Measurements from ENCODE around the gene CADM1.

Gene CADM1

DNA sequence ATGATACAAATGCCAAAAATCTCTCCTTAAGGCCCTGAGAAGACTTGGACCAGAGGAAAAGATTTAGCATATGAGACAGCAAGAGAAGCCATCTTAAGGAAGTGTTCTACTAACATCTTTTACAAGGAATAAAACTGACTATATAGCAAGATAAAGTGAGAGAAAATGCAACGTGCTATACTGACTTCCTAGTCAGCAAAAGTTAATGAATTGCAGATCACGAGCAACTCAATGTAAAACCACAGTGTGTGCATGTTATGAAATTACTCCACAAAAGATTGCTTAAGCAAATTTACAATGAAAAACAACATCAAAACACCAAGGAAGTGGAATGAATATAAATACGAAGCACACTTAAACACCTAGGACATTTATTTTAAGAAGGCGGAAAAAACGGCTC is 187.5 kb downstream of the CADM1 start:
- no peak overlapping the region for H3K9ac ChIP-seq (ENCODE audit: low read depth, low read length)
- H3K27me3 ChIP-seq (ENCODE audit: control insufficient read depth, insufficient read depth, low read length), result no peaks in the 10 kb centered on the region
- H3K4me3 ChIP-seq (ENCODE audit: low read depth, low read length), result no peak overlapping the region
- H3K4me1 ChIP-seq (ENCODE audit: control insufficient read depth, insufficient read depth, low read length), result no peaks in the 10 kb centered on the region
- H3K36me3 ChIP-seq (ENCODE audit: control insufficient read depth, insufficient read depth, low read length), result no peaks in the 10 kb centered on the region
- H3K9me3 ChIP-seq (ENCODE audit: control insufficient read depth, insufficient read depth, low read length), result no peaks in the 10 kb centered on the region

DNA sequence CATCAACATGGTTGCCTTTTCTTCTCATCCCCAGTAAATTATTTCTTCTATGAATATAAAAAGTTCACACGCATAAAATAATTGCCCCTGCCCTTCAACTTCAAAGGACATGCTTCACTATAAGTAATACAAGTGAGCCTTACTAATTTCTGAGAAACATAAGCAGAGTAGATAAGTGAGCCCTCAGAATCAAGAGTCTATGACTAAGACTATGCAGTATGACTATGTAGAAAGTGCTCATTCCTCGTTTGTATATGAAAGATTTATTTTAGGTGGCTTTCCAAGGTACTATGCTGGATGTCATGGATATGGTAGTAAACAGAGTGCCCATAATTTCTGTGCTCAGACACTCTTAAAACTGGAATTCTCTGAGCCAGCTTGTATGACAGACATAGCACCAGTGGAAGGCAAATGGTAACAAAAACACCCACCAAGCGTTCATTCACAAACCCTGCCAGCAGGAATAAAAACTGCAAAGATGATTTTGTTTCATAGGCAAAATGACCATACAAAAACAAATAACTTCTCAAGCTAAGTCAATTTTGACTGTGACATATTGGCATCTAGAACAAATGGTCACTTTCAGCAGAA is 189.8 kb downstream of the CADM1 start:
- no peaks in the 10 kb centered on the region for H3K36me3 ChIP-seq (ENCODE audit: control insufficient read depth, insufficient read depth, low read length)
- H3K4me1 ChIP-seq (ENCODE audit: control insufficient read depth, insufficient read depth, low read length), result no peaks in the 10 kb centered on the region
- H3K4me3 ChIP-seq (ENCODE audit: low read depth, low read length), result no peak overlapping the region
- H3K9ac ChIP-seq (ENCODE audit: low read depth, low read length), result no peak overlapping the region
- no peaks in the 10 kb centered on the region for H3K9me3 ChIP-seq (ENCODE audit: control insufficient read depth, insufficient read depth, low read length)
- H3K27me3 ChIP-seq (ENCODE audit: control insufficient read depth, insufficient read depth, low read length), result no peaks in the 10 kb centered on the region

DNA sequence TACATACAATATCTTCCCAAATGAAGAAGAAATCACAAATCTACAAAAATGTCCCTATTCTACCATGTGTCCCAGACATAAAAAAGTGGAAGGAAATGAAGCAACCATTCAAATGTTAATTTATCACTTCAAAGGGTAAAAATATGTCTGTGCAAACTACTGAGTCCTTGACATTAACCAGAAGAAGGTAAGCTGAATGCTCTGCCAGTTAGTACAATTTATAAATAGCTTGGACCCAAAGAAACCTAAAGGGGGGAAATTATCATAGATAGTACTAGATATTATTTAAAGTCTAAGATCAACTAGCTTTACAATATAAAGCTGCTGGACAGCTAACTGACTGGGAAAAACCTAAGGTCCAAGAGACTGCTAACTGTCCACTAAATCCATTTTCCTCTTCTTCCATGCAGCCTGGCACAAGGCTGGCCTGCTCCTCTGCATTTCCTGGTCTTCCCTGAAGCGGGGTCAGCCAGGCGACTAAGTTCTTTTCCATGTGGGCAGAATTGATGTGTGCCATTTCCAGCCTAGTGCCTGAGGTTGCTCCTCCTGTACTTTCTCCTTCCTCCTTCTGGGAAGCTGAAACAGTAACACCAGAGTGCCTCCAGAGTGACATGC is 190.9 kb downstream of the CADM1 start:
- H3K27me3 ChIP-seq (ENCODE audit: control insufficient read depth, insufficient read depth, low read length), result no peaks in the 10 kb centered on the region
- H3K4me3 ChIP-seq (ENCODE audit: low read depth, low read length), result no peak overlapping the region
- H3K36me3 ChIP-seq (ENCODE audit: control insufficient read depth, insufficient read depth, low read length), result no peaks in the 10 kb centered on the region
- H3K9me3 ChIP-seq (ENCODE audit: control insufficient read depth, insufficient read depth, low read length), result no peaks in the 10 kb centered on the region
- no peak overlapping the region for H3K9ac ChIP-seq (ENCODE audit: low read depth, low read length)
- H3K4me1 ChIP-seq (ENCODE audit: control insufficient read depth, insufficient read depth, low read length), result no peaks in the 10 kb centered on the region

DNA sequence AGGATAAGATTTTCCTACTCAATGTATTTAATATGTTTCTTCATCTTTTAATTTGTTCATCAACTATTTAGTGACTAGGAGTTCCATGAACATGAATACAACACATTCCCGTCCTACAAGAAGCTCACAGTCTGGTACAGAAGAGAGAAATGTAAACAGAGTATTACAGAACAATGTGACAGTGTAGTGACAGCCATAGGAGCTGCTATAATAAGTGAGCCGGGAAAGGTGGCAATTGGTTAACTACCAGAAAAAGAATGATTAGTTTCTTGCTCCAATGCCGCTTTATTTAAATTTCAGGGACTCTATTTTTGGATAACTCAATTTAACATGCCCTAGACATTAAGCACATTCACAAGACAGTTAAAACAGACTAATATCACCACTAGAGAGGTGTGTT is 192.3 kb downstream of the CADM1 start:
- H3K4me1 ChIP-seq (ENCODE audit: control insufficient read depth, insufficient read depth, low read length), result no peaks in the 10 kb centered on the region
- H3K9me3 ChIP-seq (ENCODE audit: control insufficient read depth, insufficient read depth, low read length), result no peaks in the 10 kb centered on the region
- no peaks in the 10 kb centered on the region for H3K36me3 ChIP-seq (ENCODE audit: control insufficient read depth, insufficient read depth, low read length)
- H3K9ac ChIP-seq (ENCODE audit: low read depth, low read length), result no peak overlapping the region
- H3K4me3 ChIP-seq (ENCODE audit: low read depth, low read length), result no peak overlapping the region
- H3K27me3 ChIP-seq (ENCODE audit: control insufficient read depth, insufficient read depth, low read length), result no peaks in the 10 kb centered on the region

DNA sequence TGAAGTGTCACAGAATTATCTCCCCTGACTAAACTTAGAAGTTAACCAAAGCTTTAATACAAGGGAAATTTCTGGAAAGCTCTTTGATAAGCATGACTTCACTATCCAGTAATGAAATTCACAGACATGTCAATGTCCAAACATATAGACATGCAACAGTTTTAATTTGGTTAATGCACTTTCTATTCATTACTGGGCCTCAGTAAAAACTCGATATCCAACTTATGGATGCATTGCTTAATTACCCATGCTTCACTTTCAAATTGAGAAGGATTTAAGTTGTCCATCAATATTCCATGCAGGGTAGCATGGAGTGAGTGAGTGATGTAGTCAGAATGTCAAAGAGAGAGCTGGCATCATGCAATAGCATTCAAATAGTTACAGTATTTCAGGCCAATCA is 197.5 kb downstream of the CADM1 start:
- no peaks in the 10 kb centered on the region for H3K36me3 ChIP-seq (ENCODE audit: control insufficient read depth, insufficient read depth, low read length)
- H3K4me3 ChIP-seq (ENCODE audit: low read depth, low read length), result no peak overlapping the region
- H3K4me1 ChIP-seq (ENCODE audit: control insufficient read depth, insufficient read depth, low read length), result no peaks in the 10 kb centered on the region
- H3K9ac ChIP-seq (ENCODE audit: low read depth, low read length), result no peak overlapping the region
- H3K27me3 ChIP-seq (ENCODE audit: control insufficient read depth, insufficient read depth, low read length), result no peaks in the 10 kb centered on the region
- H3K9me3 ChIP-seq (ENCODE audit: control insufficient read depth, insufficient read depth, low read length), result no peaks in the 10 kb centered on the region

DNA sequence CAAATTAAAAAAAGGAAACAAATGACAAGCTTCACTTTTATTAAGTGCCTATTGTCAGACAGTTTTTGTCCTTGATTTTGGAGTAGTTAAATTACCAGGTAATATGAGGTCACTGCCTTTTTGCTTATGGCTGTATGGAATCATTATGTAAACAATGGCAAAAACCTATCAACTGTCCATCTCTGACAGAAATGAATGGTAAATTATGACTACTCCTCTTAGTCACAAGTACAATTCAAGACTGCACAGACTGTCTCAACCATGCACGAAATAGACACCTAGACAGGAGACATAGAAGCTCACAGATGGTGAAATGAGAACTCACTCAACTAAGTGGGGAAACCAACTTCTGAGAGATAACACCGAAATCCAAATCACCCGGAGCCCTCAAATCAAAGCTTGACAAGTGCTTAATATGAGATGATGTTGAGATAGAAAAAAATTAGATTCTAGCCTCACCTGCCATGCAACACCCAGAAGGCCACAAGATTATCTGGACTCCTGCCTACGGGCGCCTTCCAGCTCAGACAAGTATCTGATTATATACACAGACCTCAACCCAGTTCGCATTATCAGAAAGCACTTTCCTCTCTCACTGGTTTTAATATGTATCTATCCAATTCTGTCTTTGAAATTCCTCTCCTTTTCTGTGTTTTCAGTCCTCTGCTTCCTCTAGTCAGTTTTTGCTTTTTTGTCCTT is 199.3 kb downstream of the CADM1 start:
- H3K4me1 ChIP-seq (ENCODE audit: control insufficient read depth, insufficient read depth, low read length), result no peaks in the 10 kb centered on the region
- H3K27me3 ChIP-seq (ENCODE audit: control insufficient read depth, insufficient read depth, low read length), result no peaks in the 10 kb centered on the region
- no peak overlapping the region for H3K9ac ChIP-seq (ENCODE audit: low read depth, low read length)
- H3K9me3 ChIP-seq (ENCODE audit: control insufficient read depth, insufficient read depth, low read length), result no peaks in the 10 kb centered on the region
- H3K4me3 ChIP-seq (ENCODE audit: low read depth, low read length), result no peak overlapping the region
- H3K36me3 ChIP-seq (ENCODE audit: control insufficient read depth, insufficient read depth, low read length), result no peaks in the 10 kb centered on the region

DNA sequence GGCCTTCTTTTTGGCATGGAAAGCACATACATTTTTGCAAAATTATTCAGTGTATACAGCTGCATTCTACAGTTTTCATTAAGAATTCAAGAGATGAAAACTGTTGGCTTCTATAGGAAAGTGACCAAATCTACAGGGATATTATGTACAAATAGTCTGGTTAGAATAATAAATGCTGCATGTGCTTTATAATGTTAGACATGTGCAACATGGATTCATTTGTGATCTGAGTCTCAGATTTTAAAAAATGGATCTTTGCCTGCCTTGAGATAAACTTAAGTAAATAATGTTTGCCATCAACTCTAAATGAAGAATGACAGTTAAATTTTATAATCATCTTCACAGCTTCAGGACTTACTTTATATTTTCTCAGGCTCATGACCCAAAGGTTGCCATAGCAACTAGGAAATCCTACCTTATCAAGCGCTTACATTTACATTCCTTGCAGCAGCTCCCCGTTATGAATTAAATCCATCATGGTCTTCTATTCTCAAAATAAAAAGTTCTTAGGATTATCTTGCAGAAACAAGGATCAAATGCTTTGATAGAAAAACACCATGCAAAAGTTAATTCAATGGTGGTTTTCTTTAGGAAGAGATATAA is 200.2 kb downstream of the CADM1 start:
- no peaks in the 10 kb centered on the region for H3K27me3 ChIP-seq (ENCODE audit: control insufficient read depth, insufficient read depth, low read length)
- H3K36me3 ChIP-seq (ENCODE audit: control insufficient read depth, insufficient read depth, low read length), result no peaks in the 10 kb centered on the region
- no peak overlapping the region for H3K9ac ChIP-seq (ENCODE audit: low read depth, low read length)
- no peaks in the 10 kb centered on the region for H3K4me1 ChIP-seq (ENCODE audit: control insufficient read depth, insufficient read depth, low read length)
- H3K4me3 ChIP-seq (ENCODE audit: low read depth, low read length), result no peak overlapping the region
- H3K9me3 ChIP-seq (ENCODE audit: control insufficient read depth, insufficient read depth, low read length), result no peaks in the 10 kb centered on the region

DNA sequence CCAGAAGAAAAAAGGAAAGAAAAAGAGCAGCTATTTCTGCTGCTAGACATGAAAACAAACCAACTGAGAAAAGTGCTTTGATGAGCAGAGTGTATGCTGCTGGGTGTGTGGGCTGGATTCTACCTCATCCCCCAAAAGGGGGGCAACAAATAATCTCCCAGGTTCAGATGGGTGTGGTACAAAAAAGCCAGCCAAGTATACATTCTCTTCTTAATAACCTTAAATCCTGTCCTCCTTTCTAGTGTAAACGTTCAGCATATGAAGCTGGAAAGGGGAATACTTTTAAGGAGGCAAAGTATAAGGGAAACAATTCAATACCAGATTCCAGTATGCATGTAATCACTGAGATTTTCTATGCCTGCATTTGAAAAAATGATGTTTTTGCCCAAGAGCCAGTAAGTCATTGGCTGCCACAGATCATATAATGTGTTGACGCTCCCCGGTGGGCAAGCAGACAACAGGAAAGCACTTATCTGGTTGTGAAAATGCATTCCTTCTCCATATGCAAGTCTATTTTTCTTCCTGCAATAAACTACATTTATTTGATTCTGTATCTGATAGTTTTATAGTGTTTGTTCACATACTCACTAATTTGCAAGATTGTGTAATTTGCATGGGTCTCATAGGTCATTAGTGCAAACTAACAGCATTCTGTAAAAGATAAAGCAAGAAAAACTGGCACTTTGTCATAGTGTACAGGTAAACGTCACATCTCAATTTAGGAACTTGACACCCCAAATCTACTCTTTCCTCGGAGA is 201.1 kb downstream of the CADM1 start:
- Histone ChIP-seq H3K4me1 (ENCODE audit: control insufficient read depth, insufficient read depth, low read length) (no peaks in the 10 kb centered on the region), H3K4me3 (ENCODE audit: low read depth, low read length) (no peak overlapping the region), H3K36me3 (ENCODE audit: control insufficient read depth, insufficient read depth, low read length) (no peaks in the 10 kb centered on the region), H3K9me3 (ENCODE audit: control insufficient read depth, insufficient read depth, low read length) (no peaks in the 10 kb centered on the region), H3K27me3 (ENCODE audit: control insufficient read depth, insufficient read depth, low read length) (no peaks in the 10 kb centered on the region), H3K9ac (ENCODE audit: low read depth, low read length) (no peak overlapping the region)

DNA sequence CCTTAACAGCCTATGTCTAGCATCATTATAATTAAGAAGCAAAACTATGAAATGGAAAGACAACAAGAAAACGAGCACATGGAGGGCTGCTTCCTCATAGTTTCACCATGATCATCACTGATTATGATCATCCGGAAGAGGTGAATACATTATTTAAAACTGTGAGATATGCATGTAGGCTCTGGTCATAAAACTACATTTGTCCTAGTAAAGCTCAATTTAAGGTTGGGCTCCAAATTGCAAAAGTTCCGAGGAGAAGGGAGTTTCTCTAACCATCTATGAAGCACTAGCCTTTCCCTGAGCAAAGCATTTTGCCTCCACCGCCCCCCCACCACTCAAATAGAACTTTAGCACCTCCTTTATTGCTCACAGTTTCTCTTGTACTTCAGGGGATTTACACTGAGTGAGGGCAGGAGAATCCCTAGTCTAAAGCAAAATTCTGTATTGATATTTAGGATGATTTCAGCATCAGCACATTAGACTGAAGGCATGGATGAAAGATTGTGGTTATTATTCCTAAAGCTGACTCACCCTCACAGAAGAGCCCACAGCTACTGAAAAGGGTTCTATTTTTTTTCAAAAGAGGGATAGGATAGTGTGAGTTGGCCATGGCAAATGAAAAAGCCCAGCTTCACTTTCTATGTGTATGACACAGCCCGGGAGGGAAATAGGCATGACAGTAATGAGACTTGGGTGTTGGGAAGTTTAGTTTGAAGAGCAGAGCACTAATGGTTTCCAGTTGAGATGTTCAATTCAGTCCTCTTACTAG is 203.4 kb downstream of the CADM1 start:
- H3K4me1 ChIP-seq (ENCODE audit: control insufficient read depth, insufficient read depth, low read length), result no peaks in the 10 kb centered on the region
- no peaks in the 10 kb centered on the region for H3K9me3 ChIP-seq (ENCODE audit: control insufficient read depth, insufficient read depth, low read length)
- no peak overlapping the region for H3K4me3 ChIP-seq (ENCODE audit: low read depth, low read length)
- H3K36me3 ChIP-seq (ENCODE audit: control insufficient read depth, insufficient read depth, low read length), result no peaks in the 10 kb centered on the region
- H3K9ac ChIP-seq (ENCODE audit: low read depth, low read length), result no peak overlapping the region
- H3K27me3 ChIP-seq (ENCODE audit: control insufficient read depth, insufficient read depth, low read length), result no peaks in the 10 kb centered on the region

DNA sequence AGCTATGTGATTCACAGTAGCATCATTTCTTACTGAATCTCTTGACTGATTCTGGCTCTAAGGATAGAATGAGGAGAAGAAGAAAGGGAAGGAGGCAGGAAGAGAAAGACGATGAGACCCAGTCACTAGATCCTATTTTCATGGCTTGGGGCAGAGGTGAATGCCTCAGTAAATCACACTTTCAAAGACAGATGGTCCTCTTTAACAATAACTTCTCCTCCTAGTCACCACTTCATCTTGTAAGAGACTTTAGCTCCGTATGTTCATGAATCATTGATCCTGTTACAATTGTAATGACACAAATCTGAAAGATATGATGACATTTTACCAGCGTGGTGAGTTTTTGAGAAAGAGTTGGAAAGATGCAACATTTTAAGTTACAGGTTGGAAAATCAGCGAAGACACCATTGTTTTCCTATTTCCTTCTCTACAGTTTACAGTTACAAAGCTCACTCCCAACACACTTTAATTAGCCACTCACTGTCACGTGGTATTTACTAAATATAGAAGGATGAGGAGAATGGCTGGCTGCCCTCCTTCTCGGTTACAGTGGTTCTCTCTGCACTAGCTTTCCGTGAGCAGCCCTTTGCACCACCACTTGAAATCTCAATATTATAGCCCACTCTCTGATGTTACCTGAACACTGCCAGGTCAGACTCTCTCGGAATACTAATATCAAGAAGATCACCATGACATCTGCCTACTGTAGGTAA is 205.8 kb downstream of the CADM1 start:
- Histone ChIP-seq H3K4me1 (ENCODE audit: control insufficient read depth, insufficient read depth, low read length) (no peaks in the 10 kb centered on the region), H3K27me3 (ENCODE audit: control insufficient read depth, insufficient read depth, low read length) (no peaks in the 10 kb centered on the region), H3K9ac (ENCODE audit: low read depth, low read length) (no peak overlapping the region), H3K36me3 (ENCODE audit: control insufficient read depth, insufficient read depth, low read length) (no peaks in the 10 kb centered on the region), H3K4me3 (ENCODE audit: low read depth, low read length) (no peak overlapping the region), H3K9me3 (ENCODE audit: control insufficient read depth, insufficient read depth, low read length) (no peaks in the 10 kb centered on the region)

DNA sequence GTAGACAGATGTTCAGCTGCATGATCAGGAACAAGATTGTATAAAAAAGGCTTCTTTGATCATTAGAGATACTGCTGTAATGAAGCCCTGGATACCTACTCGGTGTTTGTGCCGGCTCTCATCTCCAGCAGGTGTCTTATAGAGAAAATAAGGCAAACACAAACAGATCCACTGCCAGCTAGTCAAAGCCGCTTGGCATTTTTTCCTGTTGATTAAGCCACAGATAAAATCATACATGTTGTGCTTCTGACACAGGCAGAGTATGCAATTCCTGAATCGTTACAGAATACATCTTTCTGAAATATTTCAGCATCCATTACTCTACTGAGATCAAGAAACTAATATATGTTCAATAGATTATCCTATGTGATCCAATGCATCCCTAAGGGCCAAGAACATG is 206.9 kb downstream of the CADM1 start:
- Histone ChIP-seq H3K9me3 (ENCODE audit: control insufficient read depth, insufficient read depth, low read length) (no peaks in the 10 kb centered on the region), H3K27me3 (ENCODE audit: control insufficient read depth, insufficient read depth, low read length) (no peaks in the 10 kb centered on the region), H3K4me1 (ENCODE audit: control insufficient read depth, insufficient read depth, low read length) (no peaks in the 10 kb centered on the region), H3K4me3 (ENCODE audit: low read depth, low read length) (no peak overlapping the region), H3K36me3 (ENCODE audit: control insufficient read depth, insufficient read depth, low read length) (no peaks in the 10 kb centered on the region), H3K9ac (ENCODE audit: low read depth, low read length) (no peak overlapping the region)
